Peyer's patch (tissue), 4 donors: Measurements from ENCODE around the gene LBH. TPM values are rescaled to one million over a fixed set of nuclear protein-coding genes. Genes with fewer than 3 reads are reported as not detected.

Experiments
- DNase-seq, 3 donors: peaks; one replicate each; pipeline ENCODE4 v3.0.0-alpha.2; 2017 to 2019
- H3K27ac ChIP-seq, 4 donors: fragments of 200-600 bp; sonication (generic); one replicate each; pipeline ENCODE4 v1.5.1; 2016 to 2019
- H3K27me3 ChIP-seq, 2 donors: fragments of 200-600 bp; sonication (generic); one replicate each; pipeline ENCODE4 v1.5.1; 2019
- H3K36me3 ChIP-seq, 3 donors: fragments of 200-600 bp; sonication (generic); one replicate each; pipeline ENCODE4 v1.5.1; 2016 to 2019
- H3K4me1 ChIP-seq, 4 donors: fragments of 200-600 bp; sonication (generic); one replicate each; pipeline ENCODE4 v1.5.1; 2016 to 2019
- H3K4me3 ChIP-seq, 4 donors: fragments of 200-600 bp; sonication (generic); 1 replicate in 3 of 4; 2 replicates in 1 of 4; pipeline ENCODE4 v1.5.1; 2016 to 2019; ENCODE audit warnings: mild to moderate bottlenecking in 1 of 4
- H3K9me3 ChIP-seq, 4 donors: fragments of 200-600 bp; sonication (generic); one replicate each; pipeline ENCODE4 v1.5.1; 2016 to 2019; ENCODE audit warnings: mild to moderate bottlenecking in 1 of 4
- CTCF ChIP-seq, 6 experiments: fragments of 450-650 bp in 4 of 6; fragments of 200-600 bp in 2 of 6; sonication (generic) in 1 of 6; IDR thresholded peaks; one replicate each; pipeline ENCODE4 v1.5.1; 2017 to 2019; ENCODE audit warnings: antibody characterized with exemption in 6 of 6, mild to moderate bottlenecking in 3 of 6, moderate library complexity in 1 of 6
- POLR2A ChIP-seq, 2 donors: fragments of 450-650 bp; IDR thresholded peaks; one replicate each; pipeline ENCODE4 v1.5.1; 2017; ENCODE audit warnings: antibody characterized with exemption in 2 of 2, mild to moderate bottlenecking in 2 of 2, moderate library complexity in 2 of 2
- total RNA-seq, 4 donors: library from RNA; depleted of rRNA; stranded (reverse); fragments of >200 nt; gene quantifications; one replicate each; pipeline ENCODE4 v1.1.0, GENCODE V29; 2016

The LBH gene
- total RNA-seq, 4 donors from 2014 or later = 10.9 to 44.6 (median 14.8) TPM

GRCh38 chr2:30216157-30216556 lies 15.2 kb upstream of the LBH start:
- H3K27ac ChIP-seq = no peak overlapping the region
- TF ChIP-seq POLR2A (IDR thresholded peaks at IDR 0.05) = no peak
- no peak for TF ChIP-seq CTCF (IDR thresholded peaks at IDR 0.05)
- no peak overlapping the region for H3K4me3 ChIP-seq
- no peak for DNase-seq
- H3K27me3 ChIP-seq = no peaks in the 10 kb centered on the region
- peaks cover 0 to 6% (median 3%) of the 10 kb centered on the region in 4 donors for H3K4me1 ChIP-seq
- H3K36me3 ChIP-seq = no peaks in the 10 kb centered on the region
- H3K9me3 ChIP-seq = no peaks in the 10 kb centered on the region

- Histone ChIP-seq H3K4me3 (no peak overlapping the region), H3K36me3 (no peaks in the 10 kb centered on the region), H3K27ac (peak overlapping the region in 1 of 4 donors; percentile 3), H3K9me3 (no peaks in the 10 kb centered on the region), H3K27me3 (no peaks in the 10 kb centered on the region), H3K4me1 (peaks cover 0 to 6% (median 3%) of the 10 kb centered on the region in 4 donors)
- peak; percentile 71 to 81 (median 79) for DNase-seq
- TF ChIP-seq POLR2A (IDR thresholded peaks at IDR 0.05) (no peak), CTCF (IDR thresholded peaks at IDR 0.05) (no peak)
Measured at GRCh38 chr2:30217644-30218337, 13.5 kb upstream of the LBH start.

GRCh38 chr2:30218338-30218713 lies 13.0 kb upstream of the LBH start:
- Histone ChIP-seq H3K27me3 (no peaks in the 10 kb centered on the region), H3K27ac (no peak overlapping the region), H3K4me3 (no peak overlapping the region), H3K36me3 (no peaks in the 10 kb centered on the region), H3K9me3 (no peaks in the 10 kb centered on the region), H3K4me1 (peaks cover 0 to 6% (median 3%) of the 10 kb centered on the region in 4 donors)
- TF ChIP-seq CTCF (IDR thresholded peaks at IDR 0.05) = no peak
- no peak for TF ChIP-seq POLR2A (IDR thresholded peaks at IDR 0.05)
- DNase-seq = no peak

- DNase-seq = no peak
- Histone ChIP-seq H3K36me3 (no peaks in the 10 kb centered on the region), H3K27ac (no peak overlapping the region), H3K9me3 (no peaks in the 10 kb centered on the region), H3K4me1 (peaks cover 0 to 8% (median 4%) of the 10 kb centered on the region in 4 donors), H3K27me3 (no peaks in the 10 kb centered on the region), H3K4me3 (no peak overlapping the region)
- TF ChIP-seq CTCF (IDR thresholded peaks at IDR 0.05) = no peak
- TF ChIP-seq POLR2A (IDR thresholded peaks at IDR 0.05) = no peak
Measured at GRCh38 chr2:30218814-30219213, 12.5 kb upstream of the LBH start.

GRCh38 chr2:30219886-30220875 lies 11.2 kb upstream of the LBH start:
- H3K4me3 ChIP-seq = no peak overlapping the region
- no peaks in the 10 kb centered on the region for H3K36me3 ChIP-seq
- no peak for DNase-seq
- no peaks in the 10 kb centered on the region for H3K27me3 ChIP-seq
- TF ChIP-seq POLR2A (IDR thresholded peaks at IDR 0.05) (no peak), CTCF (IDR thresholded peaks at IDR 0.05) (no peak)
- H3K4me1 ChIP-seq = peaks cover 0 to 21% (median 14%) of the 10 kb centered on the region in 4 donors
- H3K9me3 ChIP-seq = no peaks in the 10 kb centered on the region
- H3K27ac ChIP-seq = no peak overlapping the region
